Panc1 (cell line): ENCODE results near the gene VPS18. TPM values are rescaled to one million over a fixed set of nuclear protein-coding genes. Genes with fewer than 3 reads are reported as not detected.

Experiments
- ATAC-seq: fragments of 200-7000 bp; cut with Tn5 transposase; 2 replicates; pipeline ENCODE4 v1.9.1; 2020; ENCODE audit warnings: mild to moderate bottlenecking, moderate library complexity
- BruUV-seq: library from RNA; stranded (reverse); fragments of 400-500 nt; replicated peaks from 2 replicates; lab custom pipeline; 2021; lab: Mats Ljungman, UMichigan
- CTCF ChIA-PET: fragments of 300-600 bp; sonication (Branson Sonifier 250); formaldehyde crosslinking; loops from one replicate; lab custom pipeline; 2022; ENCODE audit warnings: antibody characterized with exemption; lab: Charles Lee
- POLR2A ChIA-PET: fragments of 300-600 bp; sonication (Branson Sonifier 250); formaldehyde crosslinking; loops from one replicate; lab custom pipeline; 2022; ENCODE audit warnings: antibody characterized with exemption; lab: Charles Lee
- DNase-seq: peaks from one replicate; pipeline ENCODE4 v3.0.0-alpha.2; 2010; ENCODE audit warnings: low read depth, low spot score
- H3K27ac ChIP-seq: 2 replicates; pipeline ENCODE4 v1.5.1; 2011; ENCODE audit warnings: mild to moderate bottlenecking, low read length, inconsistent platforms
- H3K27me3 ChIP-seq: fragments of 200-500 bp; sonication (Bioruptor generic); 2 replicates; pipeline ENCODE4 v1.6.0; 2014; ENCODE audit warnings: low read length, inconsistent platforms; ENCODE audit not compliant: control insufficient read depth, insufficient read depth
- H3K36me3 ChIP-seq: fragments of 200-500 bp; sonication (Bioruptor generic); 2 replicates; pipeline ENCODE4 v1.5.1; 2014; ENCODE audit warnings: inconsistent platforms, mild to moderate bottlenecking, low read length, moderate library complexity; ENCODE audit not compliant: control insufficient read depth, insufficient read depth
- H3K4me1 ChIP-seq: 2 replicates; pipeline ENCODE4 v1.5.1; 2011; ENCODE audit warnings: inconsistent platforms, mild to moderate bottlenecking, low read length, moderate library complexity; ENCODE audit not compliant: control insufficient read depth, insufficient read depth
- H3K4me3 ChIP-seq, 2 experiments: 2 replicates each; pipeline ENCODE4 v1.5.1; 2011 to 2012; ENCODE audit warnings: low read depth in 2 of 2, low read length in 2 of 2, mild to moderate bottlenecking in 2 of 2, inconsistent platforms in 1 of 2, moderate library complexity in 1 of 2
- H3K9me3 ChIP-seq: fragments of 200-500 bp; sonication (Bioruptor generic); 2 replicates; pipeline ENCODE4 v1.5.1; 2014; ENCODE audit warnings: low read depth, mild to moderate bottlenecking, inconsistent platforms, low read length, moderate library complexity; ENCODE audit not compliant: control insufficient read depth, insufficient read depth
- CTCF ChIP-seq: fragments of 450-650 bp; IDR thresholded peaks from 2 replicates; pipeline ENCODE4 v1.5.1; 2017; ENCODE audit warnings: mild to moderate bottlenecking
- POLR2AphosphoS5 ChIP-seq: IDR thresholded peaks from 2 replicates; pipeline ENCODE4 v1.6.1; 2012; ENCODE audit warnings: mild to moderate bottlenecking, low read depth, low read length, moderate library complexity
- REST ChIP-seq, 2 experiments: IDR thresholded peaks; 2 replicates each; pipeline ENCODE4 v1.6.1; 2011 to 2012; ENCODE audit warnings: low read depth in 2 of 2, control low read depth in 1 of 2, low read length in 1 of 2, mild to moderate bottlenecking in 1 of 2, moderate library complexity in 1 of 2; ENCODE audit not compliant: insufficient read depth in 1 of 2
- SIN3A ChIP-seq: IDR thresholded peaks from 2 replicates; pipeline ENCODE4 v1.6.1; 2012; ENCODE audit warnings: low read depth, mild to moderate bottlenecking, low read length, moderate library complexity, borderline replicate concordance; ENCODE audit not compliant: insufficient read depth
- TCF7L2 ChIP-seq: IDR thresholded peaks from 2 replicates; pipeline ENCODE4 v1.6.1; 2011; ENCODE audit warnings: mild to moderate bottlenecking, low read depth, low read length, inconsistent platforms
- in situ Hi-C: cut with HindIII; loops from 2 replicates; pipeline ENCODE4 v1.10.0; 2016; ENCODE audit warnings: low sequenced_read_pairs, low pct_unique_long_range_greater_than_20kb
- intact Hi-C: fragments of 100-400 bp; cut with micrococcal nuclease; formaldehyde crosslinking; loops from one replicate; pipeline ENCODE4 v1.10.0; 2022; ENCODE audit not compliant: unreplicated experiment
- total RNA-seq: library from RNA; stranded (reverse); gene quantifications from one replicate; pipeline ENCODE4 v1.2.1, GENCODE V29; 2021; ENCODE audit not compliant: unreplicated experiment

Gene VPS18
- total RNA-seq, 1 experiment from 2014 or later, result 46.7 TPM

- TF ChIP-seq TCF7L2 (no peak), POLR2AphosphoS5 (no peak), CTCF (no peak), REST (IDR thresholded peaks at IDR 0.05; ENCODE audit: insufficient read depth in 1 of 2, low read depth in 2 of 2, low read length in 1 of 2) (no peak), SIN3A (no peak)
- H3K9me3 ChIP-seq, result no peaks in the 10 kb centered on the region
- DNase-seq (no peak), ATAC-seq (no peak)
- H3K4me3 ChIP-seq, result no peak overlapping the region; a peak in 1 of 4 replicates
- CTCF ChIA-PET, result interaction anchor here (0.5 to 1.1 kb wide), 3 partner anchors 10 to 124 kb away, joined by 3 to 6 read pairs (median 6); no protein-coding TSS in a partner anchor
- no TSS peak for BruUV-seq
- POLR2A ChIA-PET, result interaction anchor here (0.6 kb wide), 1 partner anchor 63 kb away, joined by 22 read pairs; no protein-coding TSS in a partner anchor
- intact Hi-C loops (no loop called here), in situ Hi-C loops (no loop called here)
- no peaks in the 10 kb centered on the region for H3K36me3 ChIP-seq
- peaks cover 3% of the 10 kb centered on the region; the same call in 1 of the 2 replicates for H3K27me3 ChIP-seq
- H3K27ac ChIP-seq, result no peak overlapping the region
- peaks cover 12% of the 10 kb centered on the region; the same call in 1 of the 2 replicates for H3K4me1 ChIP-seq
Observed at GRCh38 chr15:40931300-40932142, 37.3 kb downstream of the VPS18 start.

GRCh38 chr15:40932156-40932555, 37.9 kb downstream of the VPS18 start:
- DNase-seq, result no peak
- intact Hi-C loops (no loop called here), in situ Hi-C loops (no loop called here)
- Histone ChIP-seq H3K27me3 (peaks cover 3% of the 10 kb centered on the region; the same call in 1 of the 2 replicates), H3K36me3 (no peaks in the 10 kb centered on the region), H3K9me3 (no peaks in the 10 kb centered on the region), H3K4me1 (peaks cover 12% of the 10 kb centered on the region; the same call in 1 of the 2 replicates), H3K27ac (no peak overlapping the region), H3K4me3 (no peak overlapping the region)
- CTCF ChIA-PET, result interaction anchor here (0.5 kb wide), 1 partner anchor 123 kb away, joined by 6 read pairs; no protein-coding TSS in a partner anchor
- no TSS peak for BruUV-seq
- ATAC-seq, result no peak
- POLR2A ChIA-PET, result interaction anchor here (0.6 kb wide), 1 partner anchor 63 kb away, joined by 22 read pairs; no protein-coding TSS in a partner anchor
- TF ChIP-seq SIN3A (no peak), CTCF (no peak), REST (IDR thresholded peaks at IDR 0.05; ENCODE audit: insufficient read depth in 1 of 2, low read depth in 2 of 2, low read length in 1 of 2) (no peak)
